ENCODE measurements around the gene MLPH.
"Not testable (repeated sequence)": the region's sequence is repeated elsewhere in the genome, so short reads cannot be mapped to it uniquely, and the experiment has no call there.

MLPH gene

GRCh38 chr2:237465515-237466148 lies 21.4 kb upstream of the MLPH start:
- Histone ChIP-seq H2AFZ (ENCODE audit: low read depth, low read length, severe bottlenecking) (no peak overlapping the region), H3K79me2 (ENCODE audit: insufficient read depth, low read length) (no peaks in the 10 kb centered on the region), H3K4me2 (ENCODE audit: low read depth, low read length, poor library complexity, severe bottlenecking) (no peak overlapping the region), H3K9ac (ENCODE audit: low read length) (no peak overlapping the region), H3K4me3 (ENCODE audit: insufficient read depth, low read length, poor library complexity, severe bottlenecking) (no peak overlapping the region), H3K9me2 (replicated peaks; ENCODE audit: insufficient read depth, low read length) (no peaks in the 10 kb centered on the region), H3K36me3 (ENCODE audit: low read length) (no peaks in the 10 kb centered on the region), H3K9me3 (ENCODE audit: insufficient read depth, low read length) (no peaks in the 10 kb centered on the region), H3K27me3 (ENCODE audit: low read length) (no peaks in the 10 kb centered on the region), H3K27ac (ENCODE audit: low read depth, low read length) (no peak overlapping the region), H3F3A (ENCODE audit: insufficient read depth) (no peaks in the 10 kb centered on the region), H4K20me1 (ENCODE audit: low read depth, low read length) (no peaks in the 10 kb centered on the region)
- no peak for TF ChIP-seq EZH2phosphoT487 (conservative IDR thresholded peaks at IDR 0.05; ENCODE audit: low read length)
- TF ChIP-seq CTCF (IDR thresholded peaks at IDR 0.05; ENCODE audit: insufficient read depth, low read length, poor library complexity, severe bottlenecking): no peak

- TF ChIP-seq EZH2phosphoT487 (conservative IDR thresholded peaks at IDR 0.05; ENCODE audit: low read length) (no peak), CTCF (IDR thresholded peaks at IDR 0.05; ENCODE audit: insufficient read depth, low read length, poor library complexity, severe bottlenecking) (no peak)
- Histone ChIP-seq H3K9me2 (replicated peaks; ENCODE audit: insufficient read depth, low read length) (no peaks in the 10 kb centered on the region), H3F3A (ENCODE audit: insufficient read depth) (no peaks in the 10 kb centered on the region), H3K9me3 (ENCODE audit: insufficient read depth, low read length) (no peaks in the 10 kb centered on the region), H4K20me1 (ENCODE audit: low read depth, low read length) (no peaks in the 10 kb centered on the region), H3K9ac (ENCODE audit: low read length) (no peak overlapping the region), H2AFZ (ENCODE audit: low read depth, low read length, severe bottlenecking) (no peak overlapping the region), H3K36me3 (ENCODE audit: low read length) (no peaks in the 10 kb centered on the region), H3K4me3 (ENCODE audit: insufficient read depth, low read length, poor library complexity, severe bottlenecking) (no peak overlapping the region), H3K27ac (ENCODE audit: low read depth, low read length) (no peak overlapping the region), H3K4me2 (ENCODE audit: low read depth, low read length, poor library complexity, severe bottlenecking) (no peak overlapping the region), H3K79me2 (ENCODE audit: insufficient read depth, low read length) (no peaks in the 10 kb centered on the region), H3K27me3 (ENCODE audit: low read length) (no peaks in the 10 kb centered on the region)
These were observed 20.8 kb upstream of the MLPH start for GRCh38 chr2:237466211-237466610.

GRCh38 chr2:237467447-237468179 lies 19.4 kb upstream of the MLPH start:
- no peaks in the 10 kb centered on the region for H3K79me2 ChIP-seq (ENCODE audit: insufficient read depth, low read length)

GRCh38 chr2:237469410-237469809 lies 17.6 kb upstream of the MLPH start:
- H3K4me2 ChIP-seq (ENCODE audit: low read depth, low read length, poor library complexity, severe bottlenecking); H3K36me3 ChIP-seq (ENCODE audit: low read length); H3K9me3 ChIP-seq (ENCODE audit: insufficient read depth, low read length); H3K9me2 ChIP-seq (replicated peaks; ENCODE audit: insufficient read depth, low read length); H4K20me1 ChIP-seq (ENCODE audit: low read depth, low read length); H3K9ac ChIP-seq (ENCODE audit: low read length); H3K27ac ChIP-seq (ENCODE audit: low read depth, low read length); H3K79me2 ChIP-seq (ENCODE audit: insufficient read depth, low read length); H3F3A ChIP-seq (ENCODE audit: insufficient read depth); H3K4me3 ChIP-seq (ENCODE audit: insufficient read depth, low read length, poor library complexity, severe bottlenecking); H2AFZ ChIP-seq (ENCODE audit: low read depth, low read length, severe bottlenecking); H3K27me3 ChIP-seq (ENCODE audit: low read length): not testable (repeated sequence)

More at GRCh38 chr2:237467447-237468179, 19.4 kb upstream of the MLPH start:
- no peaks in the 10 kb centered on the region for H3K9me3 ChIP-seq (ENCODE audit: insufficient read depth, low read length)
- H3K36me3 ChIP-seq (ENCODE audit: low read length): no peaks in the 10 kb centered on the region
- no peak overlapping the region for H3K9ac ChIP-seq (ENCODE audit: low read length)
- H3K27ac ChIP-seq (ENCODE audit: low read depth, low read length): no peak overlapping the region
- H3K27me3 ChIP-seq (ENCODE audit: low read length): no peaks in the 10 kb centered on the region
- TF ChIP-seq CTCF (IDR thresholded peaks at IDR 0.05; ENCODE audit: insufficient read depth, low read length, poor library complexity, severe bottlenecking) (no peak), EZH2phosphoT487 (conservative IDR thresholded peaks at IDR 0.05; ENCODE audit: low read length) (no peak)
- no peak overlapping the region for H2AFZ ChIP-seq (ENCODE audit: low read depth, low read length, severe bottlenecking)
- H3K9me2 ChIP-seq (replicated peaks; ENCODE audit: insufficient read depth, low read length): no peaks in the 10 kb centered on the region
- no peak overlapping the region for H3K4me3 ChIP-seq (ENCODE audit: insufficient read depth, low read length, poor library complexity, severe bottlenecking)
- no peaks in the 10 kb centered on the region for H4K20me1 ChIP-seq (ENCODE audit: low read depth, low read length)
- no peaks in the 10 kb centered on the region for H3F3A ChIP-seq (ENCODE audit: insufficient read depth)
- no peak overlapping the region for H3K4me2 ChIP-seq (ENCODE audit: low read depth, low read length, poor library complexity, severe bottlenecking)
